Mesenchymal stem cell (in vitro differentiated cells and primary cell): Measurements from ENCODE around the gene LRRFIP1.
"Not testable (repeated sequence)": the region's sequence is repeated elsewhere in the genome, so short reads cannot be mapped to it uniquely, and the experiment has no call there.

Experiments used
- DNase-seq: peaks from one replicate; pipeline ENCODE4 v3.0.0-alpha.2; 2013
- H2AFZ ChIP-seq: one replicate; pipeline ENCODE4 v1.6.1; 2013; ENCODE audit warnings: low read depth, mild to moderate bottlenecking, control low read depth, inconsistent platforms, low read length, moderate library complexity
- H2AK5ac ChIP-seq: 2 replicates; pipeline ENCODE4 v1.6.1; 2013; ENCODE audit warnings: low read length, moderate library complexity, mild to moderate bottlenecking, inconsistent platforms; ENCODE audit not compliant: severe bottlenecking
- H2BK120ac ChIP-seq: one replicate; pipeline ENCODE4 v1.6.1; 2013; ENCODE audit warnings: low read depth, mild to moderate bottlenecking, inconsistent platforms, low read length, moderate library complexity
- H2BK12ac ChIP-seq, 2 experiments: one replicate each; pipeline ENCODE4 v1.6.1; 2013; ENCODE audit warnings: inconsistent platforms in 2 of 2, low read length in 2 of 2, mild to moderate bottlenecking in 2 of 2, moderate library complexity in 2 of 2, control low read depth in 1 of 2
- H2BK15ac ChIP-seq: one replicate; pipeline ENCODE4 v1.6.1; 2013; ENCODE audit warnings: mild to moderate bottlenecking, low read depth, inconsistent platforms; ENCODE audit not compliant: poor library complexity, severe bottlenecking
- H2BK5ac ChIP-seq: 2 replicates; pipeline ENCODE4 v1.6.1; 2013; ENCODE audit warnings: low read depth, mild to moderate bottlenecking, low read length, control low read depth, inconsistent platforms; ENCODE audit not compliant: poor library complexity, severe bottlenecking
- H3K14ac ChIP-seq, 2 experiments: one replicate each; pipeline ENCODE4 v1.6.1; 2013; ENCODE audit warnings: inconsistent platforms in 2 of 2, low read length in 2 of 2, control low read depth in 1 of 2, mild to moderate bottlenecking in 1 of 2, moderate library complexity in 1 of 2
- H3K18ac ChIP-seq, 2 experiments: one replicate each; pipeline ENCODE4 v1.6.1; 2013; ENCODE audit warnings: inconsistent platforms in 2 of 2, low read length in 2 of 2, control low read depth in 1 of 2, low read depth in 1 of 2, mild to moderate bottlenecking in 1 of 2
- H3K23ac ChIP-seq, 2 experiments: one replicate each; pipeline ENCODE4 v1.6.1; 2013; ENCODE audit warnings: inconsistent platforms in 2 of 2, low read length in 2 of 2, mild to moderate bottlenecking in 2 of 2, moderate library complexity in 2 of 2, control low read depth in 1 of 2
- H3K27ac ChIP-seq: 2 replicates; pipeline ENCODE4 v1.5.1; 2013; ENCODE audit warnings: mild to moderate bottlenecking, moderate library complexity, low read length, control low read depth, inconsistent platforms; ENCODE audit not compliant: poor library complexity, severe bottlenecking
- H3K27me3 ChIP-seq, 2 experiments: 2 replicates each; pipeline versions ENCODE4 v1.6.1 to v1.7.0; 2013; ENCODE audit warnings: low read length in 2 of 2, mild to moderate bottlenecking in 2 of 2, moderate library complexity in 2 of 2, control low read depth in 1 of 2, inconsistent platforms in 1 of 2; ENCODE audit not compliant: control insufficient read depth in 1 of 2, insufficient read depth in 1 of 2
- H3K36me3 ChIP-seq, 2 experiments: 2 replicates each; pipeline versions ENCODE4 v1.6.1 to v1.7.0; 2013; ENCODE audit warnings: low read length in 2 of 2, control low read depth in 1 of 2, inconsistent platforms in 1 of 2, low read depth in 1 of 2, mild to moderate bottlenecking in 1 of 2; ENCODE audit not compliant: insufficient read depth in 2 of 2, control insufficient read depth in 1 of 2
- H3K4ac ChIP-seq, 2 experiments: one replicate each; pipeline ENCODE4 v1.6.1; 2013; ENCODE audit warnings: inconsistent platforms in 2 of 2, low read length in 2 of 2, mild to moderate bottlenecking in 2 of 2, moderate library complexity in 2 of 2, control low read depth in 1 of 2, low read depth in 1 of 2
- H3K4me1 ChIP-seq: 2 replicates; pipeline ENCODE4 v1.6.1; 2013; ENCODE audit warnings: low read depth, low read length, control low read depth; ENCODE audit not compliant: control insufficient read depth, insufficient read depth
- H3K4me2 ChIP-seq: 2 replicates; pipeline ENCODE4 v1.6.1; 2013; ENCODE audit warnings: low read length, mild to moderate bottlenecking, inconsistent platforms; ENCODE audit not compliant: poor library complexity, severe bottlenecking
- H3K4me3 ChIP-seq, 2 experiments: 2 replicates each; pipeline versions ENCODE4 v1.5.1 to v1.7.0; 2013; ENCODE audit warnings: low read length in 2 of 2, mild to moderate bottlenecking in 2 of 2, control low read depth in 1 of 2, low read depth in 1 of 2; ENCODE audit not compliant: insufficient read depth in 1 of 2
- H3K79me1 ChIP-seq: replicated peaks from 2 replicates; pipeline ENCODE4 v1.6.1; 2013; ENCODE audit warnings: mild to moderate bottlenecking, control low read depth, low read length, inconsistent platforms; ENCODE audit not compliant: poor library complexity, severe bottlenecking
- H3K9ac ChIP-seq: 2 replicates; pipeline ENCODE4 v1.7.0; 2013; ENCODE audit warnings: mild to moderate bottlenecking, low read length, moderate library complexity
- H3K9me3 ChIP-seq: 2 replicates; pipeline ENCODE4 v1.7.0; 2013; ENCODE audit warnings: mild to moderate bottlenecking, low read length; ENCODE audit not compliant: control insufficient read depth
- H4K8ac ChIP-seq: one replicate; pipeline ENCODE4 v1.6.1; 2013; ENCODE audit warnings: inconsistent platforms, mild to moderate bottlenecking, low read length, moderate library complexity
- H4K91ac ChIP-seq: one replicate; pipeline ENCODE4 v1.6.1; 2013; ENCODE audit warnings: mild to moderate bottlenecking, low read length, inconsistent platforms
- WGBS: methylation state at CpG from one replicate; pipeline ENCODE4 v1.1.7; 2013; ENCODE audit warnings: mixed read lengths; 5-methylcytosine and 5-hydroxymethylcytosine counted together

The LRRFIP1 gene

GRCh38 chr2:237604960-237605359, 22.4 kb upstream of the LRRFIP1 start:
- Histone ChIP-seq H2AK5ac (no peak overlapping the region), H3K36me3 (no peaks in the 10 kb centered on the region), H4K91ac (peak overlapping the region; percentile 15), H2AFZ (no peak overlapping the region), H2BK12ac (peak overlapping the region in 1 of 2 experiments; percentile 28), H3K14ac (no peak overlapping the region), H3K4me2 (no peak overlapping the region), H3K9me3 (no peaks in the 10 kb centered on the region), H2BK15ac (peak overlapping the region; percentile 36), H3K4ac (no peak overlapping the region), H2BK120ac (no peak overlapping the region), H3K23ac (no peak overlapping the region), H3K9ac (no peak overlapping the region), H3K79me1 (no peaks in the 10 kb centered on the region), H2BK5ac (no peak overlapping the region), H4K8ac (no peak overlapping the region), H3K27ac (no peak overlapping the region), H3K4me3 (no peak overlapping the region), H3K27me3 (no peaks in the 10 kb centered on the region), H3K18ac (peak overlapping the region in 1 of 2 experiments; percentile 66), H3K4me1 (peaks cover 3% of the 10 kb centered on the region)
- 93% methylated on average over 8 of the region's 9 CpGs for WGBS
- DNase-seq, result no peak

DNA sequence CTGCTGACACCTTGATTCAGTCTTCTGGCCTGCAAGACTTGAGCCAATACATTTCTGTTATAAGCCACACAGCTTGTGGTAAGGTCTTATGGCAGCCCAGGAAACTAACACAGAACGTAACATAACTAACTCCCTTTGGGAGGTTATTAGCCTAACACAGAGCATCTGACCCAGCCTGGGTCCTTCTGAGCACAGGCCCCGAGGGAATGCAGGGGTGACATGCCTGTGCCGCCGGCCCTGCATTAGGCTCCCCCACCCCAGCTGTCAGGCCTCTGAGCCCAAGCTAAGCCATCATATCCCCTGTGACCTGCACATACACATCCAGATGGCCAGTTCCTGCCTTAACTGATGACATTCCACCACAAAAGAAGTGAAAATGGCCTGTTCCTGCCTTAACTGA, 20.9 kb upstream of the LRRFIP1 start:
- H3K4ac ChIP-seq, H2BK120ac ChIP-seq: not testable (repeated sequence)

GRCh38 chr2:237612527-237613357, 14.6 kb upstream of the LRRFIP1 start:
- Histone ChIP-seq H2BK15ac (peak overlapping the region; percentile 83), H3K9ac (no peak overlapping the region), H3K27me3 (no peaks in the 10 kb centered on the region), H3K4me3 (no peak overlapping the region), H2BK12ac (peak overlapping the region in 1 of 2 experiments; percentile 39), H3K36me3 (no peaks in the 10 kb centered on the region), H2BK120ac (peak overlapping the region; percentile 49), H4K8ac (no peak overlapping the region), H2AK5ac (no peak overlapping the region), H4K91ac (peak overlapping the region; percentile 68), H3K27ac (no peak overlapping the region), H2BK5ac (no peak overlapping the region), H3K79me1 (no peaks in the 10 kb centered on the region), H3K4me2 (no peak overlapping the region), H3K18ac (no peak overlapping the region), H3K4ac (no peak overlapping the region), H2AFZ (no peak overlapping the region), H3K9me3 (no peaks in the 10 kb centered on the region), H3K23ac (no peak overlapping the region), H3K4me1 (peaks cover 11% of the 10 kb centered on the region), H3K14ac (no peak overlapping the region)
- 96% methylated on average over 10 of the region's 10 CpGs for WGBS
- DNase-seq, result no peak

More for the DNA sequence above, 20.9 kb upstream of the LRRFIP1 start:
- H3K23ac ChIP-seq, H4K8ac ChIP-seq, H2AFZ ChIP-seq, H4K91ac ChIP-seq, H3K9me3 ChIP-seq, DNase-seq, H3K27me3 ChIP-seq, H2AK5ac ChIP-seq, H3K79me1 ChIP-seq, H3K4me1 ChIP-seq, H3K14ac ChIP-seq, H3K27ac ChIP-seq, H2BK12ac ChIP-seq, H3K4me2 ChIP-seq, H3K9ac ChIP-seq, H2BK15ac ChIP-seq, H3K18ac ChIP-seq, H3K36me3 ChIP-seq, H3K4me3 ChIP-seq, H2BK5ac ChIP-seq: not testable (repeated sequence)
- 97% methylated on average over 4 of the region's 4 CpGs for WGBS

GRCh38 chr2:237613679-237614078, 13.7 kb upstream of the LRRFIP1 start:
- Histone ChIP-seq H3K4me2 (no peak overlapping the region), H3K9me3 (no peaks in the 10 kb centered on the region), H4K91ac (no peak overlapping the region)

More at GRCh38 chr2:237613679-237614078, 13.7 kb upstream of the LRRFIP1 start:
- H3K36me3 ChIP-seq, result no peaks in the 10 kb centered on the region
- no peak overlapping the region for H3K9ac ChIP-seq
- H2BK15ac ChIP-seq, result peak overlapping the region; percentile 29
- no peak overlapping the region for H3K14ac ChIP-seq
- no peaks in the 10 kb centered on the region for H3K79me1 ChIP-seq
- H2BK12ac ChIP-seq, result peak overlapping the region; percentile 12 to 20
- H3K27me3 ChIP-seq, result no peaks in the 10 kb centered on the region
- H2BK5ac ChIP-seq, result no peak overlapping the region
- no peak for DNase-seq
- H4K8ac ChIP-seq, result no peak overlapping the region
- no peak overlapping the region for H3K4ac ChIP-seq
- no peak overlapping the region for H2BK120ac ChIP-seq
- H2AFZ ChIP-seq, result no peak overlapping the region
- H3K4me1 ChIP-seq, result peaks cover 13% of the 10 kb centered on the region
- H3K18ac ChIP-seq, result peak overlapping the region in 1 of 2 experiments; percentile 67
- no peak overlapping the region for H3K23ac ChIP-seq
- no peak overlapping the region for H2AK5ac ChIP-seq
- H3K4me3 ChIP-seq, result no peak overlapping the region
- no peak overlapping the region for H3K27ac ChIP-seq
